Heart right ventricle (tissue), 16 donors: ENCODE measurements around the gene ST3GAL4. TPM values are rescaled to one million over a fixed set of nuclear protein-coding genes. Genes with fewer than 3 reads are reported as not detected.

Experiments
- ATAC-seq, 8 donors: fragments of 200-7000 bp; cut with Tn5 transposase; one replicate each; pipeline ENCODE4 v1.9.1; 2020; ENCODE audit warnings: mild to moderate bottlenecking in 8 of 8, moderate library complexity in 8 of 8, moderate number of reproducible peaks in 1 of 8
- DNase-seq, 2 donors: peaks; one replicate each; pipeline ENCODE4 v3.0.0-alpha.2; 2020
- H3K27ac ChIP-seq, 10 donors: fragments of 200-600 bp; sonication (generic) in 2 of 10; one replicate each; pipeline versions ENCODE4 v1.5.0 to v1.8.0; 2020 to 2022; ENCODE audit warnings: mild to moderate bottlenecking in 3 of 10
- H3K27me3 ChIP-seq, 7 donors: fragments of 200-600 bp; one replicate each; pipeline ENCODE4 v1.8.0; 2021 to 2022; ENCODE audit warnings: mild to moderate bottlenecking in 2 of 7
- H3K36me3 ChIP-seq, 9 donors: fragments of 200-600 bp; sonication (generic) in 1 of 9; one replicate each; pipeline versions ENCODE4 v1.5.0 to v1.8.0; 2020 to 2022; ENCODE audit warnings: mild to moderate bottlenecking in 2 of 9
- H3K4me1 ChIP-seq, 9 donors: fragments of 200-600 bp; sonication (generic) in 1 of 9; one replicate each; pipeline versions ENCODE4 v1.5.0 to v1.8.0; 2020 to 2022; ENCODE audit warnings: mild to moderate bottlenecking in 4 of 9
- H3K4me3 ChIP-seq, 10 donors: fragments of 200-600 bp; sonication (generic) in 2 of 10; one replicate each; pipeline versions ENCODE4 v1.5.0 to v1.8.0; 2020 to 2022; ENCODE audit warnings: mild to moderate bottlenecking in 7 of 10, moderate library complexity in 2 of 10
- H3K9me3 ChIP-seq, 11 donors: fragments of 200-600 bp in 10 of 11; sonication (generic) in 2 of 11; one replicate each; pipeline versions ENCODE4 v1.5.0 to v1.8.0; 2013 to 2022; ENCODE audit warnings: mild to moderate bottlenecking in 2 of 11, control low read depth in 1 of 11, moderate library complexity in 1 of 11
- CTCF ChIP-seq, 9 donors: fragments of 200-600 bp; sonication (generic) in 2 of 9; IDR thresholded peaks; one replicate each; pipeline versions ENCODE4 v1.5.0 to v1.8.0; 2021 to 2022; ENCODE audit warnings: antibody characterized with exemption in 9 of 9, mild to moderate bottlenecking in 5 of 9, moderate library complexity in 1 of 9
- WGBS, 2 donors: extraction: QIAGEN DNeasy Blood & Tissue Kit; methylation state at CpG; one replicate each; pipeline ENCODE4 v1.1.7; 2013; ENCODE audit warnings: inconsistent platforms in 1 of 2; 5-methylcytosine and 5-hydroxymethylcytosine counted together
- intact Hi-C, 10 donors: fragments of 100-400 bp; cut with DNase I; formaldehyde crosslinking; loops; one replicate each; pipeline versions ENCODE4 v1.11.1 to v1.14.2; 2022
- polyA plus RNA-seq, 2 donors: library from polyadenylated mRNA; stranded (reverse); fragments of 200-250 nt; gene quantifications; one replicate each; pipeline ENCODE4 v1.2.3, GENCODE V29; 2013
- total RNA-seq, 10 donors: library from RNA; stranded (reverse); fragmentation: NEBNext Ultra II Directional in 3 of 10; extraction: Animal tissue kit (Norgen Biotek cat#: 25700) in 3 of 10; gene quantifications; one replicate each; pipeline versions ENCODE4 v1.2.1 to v1.2.4, GENCODE V29; 2021 to 2023
- donor health status: Arrhythmogenic right ventricular cardiomyopathy.
- donor health status: ischemic (EF 13 %, LVEDD 7.1; RV severe dilation, severe dysfunction).
- donor health status: healthy with polysubstance abuse.
- donor health status: DM: no; HTN: yes; CAD: no.
- donor health status: DM: no; HTN: no; CAD: no.
- donor health status: ischemic (EF 25% LVEDD 6.9; RV normal size, moderate dysfunction).
- donor health status: ischemic (EF 25% LVEDD 5.7; RV mildly dilated, moderate dysfunction).
- donor health status: healthy.
- donor health status: DM: yes; HTN: yes; CAD: no.
- donor health status: Ischemic cardiomyopathy.
- donor health status: ischemic (EF 35%, LVEDD 5.7; RV mildly dilated, moderate dysfunction).
- donor health status: nonischemic (EF 11% LVEDD 7.7; RV severe dilation, severe dysfunction).
- donor health status: DM: yes; HTN: yes; CAD: no.
- donor health status: PGD.
- donor health status: ischemic (EF 29% LVEDD 5.4; RV normal size, mild dysfunction).
- donor health status: nonischemic (EF 23%, LVEDD 6.1; RV moderate dilation, normal function).

Gene ST3GAL4
- total and polyA plus RNA-seq, 12 donors, result 24.8 to 98.2 (median 44.8) TPM

GRCh38 chr11:126421271-126421671 lies 65.8 kb downstream of the ST3GAL4 start:
- 32 to 35% methylated on average over 13 of the region's 13 CpGs for WGBS, 2 donors
- DNase-seq (peak; percentile 47 to 68), ATAC-seq (peak in 7 of 8 donors; percentile 24 to 54 (median 38))
- H3K9me3 ChIP-seq, result no peaks in the 10 kb centered on the region
- intact Hi-C loops, result no loop called here
- H3K27ac ChIP-seq, result peak overlapping the region; percentile 4 to 84 (median 60)
- no peaks in the 10 kb centered on the region for H3K36me3 ChIP-seq
- H3K27me3 ChIP-seq, result no peaks in the 10 kb centered on the region
- H3K4me1 ChIP-seq, result peaks cover 5 to 66% (median 36%) of the 10 kb centered on the region in 9 donors
- TF ChIP-seq CTCF (IDR thresholded peaks at IDR 0.05), result no peak
- no peak overlapping the region for H3K4me3 ChIP-seq

- Histone ChIP-seq H3K4me3 (no peak overlapping the region), H3K4me1 (peaks cover 12 to 65% (median 34%) of the 10 kb centered on the region in 9 donors), H3K9me3 (no peaks in the 10 kb centered on the region), H3K27ac (peak overlapping the region in 2 of 10 donors; percentile 35 to 41), H3K36me3 (no peaks in the 10 kb centered on the region), H3K27me3 (no peaks in the 10 kb centered on the region)
- intact Hi-C loops, result no loop called here
- DNase-seq, result no peak
- 93 to 100% methylated on average over 2 of the region's 2 CpGs for WGBS, 2 donors
- ATAC-seq, result no peak
- TF ChIP-seq CTCF (IDR thresholded peaks at IDR 0.05), result no peak
Observed at GRCh38 chr11:126422446-126422845, 67.0 kb downstream of the ST3GAL4 start.

GRCh38 chr11:126423154-126423553 lies 67.7 kb downstream of the ST3GAL4 start:
- no peaks in the 10 kb centered on the region for H3K27me3 ChIP-seq
- DNase-seq (no peak), ATAC-seq (peak in 1 of 8 donors; percentile 19)
- H3K27ac ChIP-seq, result peak overlapping the region in 3 of 10 donors; percentile 15 to 41 (median 35)
- no peak overlapping the region for H3K4me3 ChIP-seq
- intact Hi-C loops, result no loop called here
- TF ChIP-seq CTCF (IDR thresholded peaks at IDR 0.05), result no peak
- H3K9me3 ChIP-seq, result no peaks in the 10 kb centered on the region
- H3K36me3 ChIP-seq, result no peaks in the 10 kb centered on the region
- WGBS, 2 donors, result 39 to 51% methylated on average over 2 of the region's 2 CpGs
- peaks cover 12 to 71% (median 36%) of the 10 kb centered on the region in 9 donors for H3K4me1 ChIP-seq

GRCh38 chr11:126423743-126424142 lies 68.3 kb downstream of the ST3GAL4 start:
- no peaks in the 10 kb centered on the region for H3K27me3 ChIP-seq
- H3K36me3 ChIP-seq, result no peaks in the 10 kb centered on the region
- peaks cover 12 to 71% (median 36%) of the 10 kb centered on the region in 9 donors for H3K4me1 ChIP-seq
- H3K4me3 ChIP-seq, result no peak overlapping the region
- 79 to 82% methylated on average over 11 of the region's 11 CpGs for WGBS, 2 donors
- H3K27ac ChIP-seq, result peak overlapping the region in 1 of 10 donors; percentile 15
- ATAC-seq, result no peak
- TF ChIP-seq CTCF (IDR thresholded peaks at IDR 0.05), result no peak
- DNase-seq, result no peak
- no peaks in the 10 kb centered on the region for H3K9me3 ChIP-seq
- intact Hi-C loops, result no loop called here
